Activated CD4-positive, CD25-positive, alpha-beta regulatory T cell treated with anti-CD3 and anti-CD28 coated beads, Interleukin-2, amount 50 U/mL, for 24 hours (primary cell): ENCODE data around the gene FSTL5.
"Not testable (repeated sequence)": the region's sequence is repeated elsewhere in the genome, so short reads cannot be mapped to it uniquely, and the experiment has no call there.

Experiments used
- ATAC-seq, 2 donors: fragments of 150-1000 bp; cut with Tn5 transposase; one replicate each; pipeline ENCODE4 v1.10.0; 2021; ENCODE audit warnings: mild to moderate bottlenecking in 1 of 2, moderate library complexity in 1 of 2

The FSTL5 gene

GRCh38 chr4:161828061-161828460 lies 335.7 kb downstream of the FSTL5 start:
- ATAC-seq, result no peak

- no peak for ATAC-seq
Measured at GRCh38 chr4:161827013-161827412, 336.8 kb downstream of the FSTL5 start.

- no peak for ATAC-seq
Measured at GRCh38 chr4:161823450-161823849, 340.4 kb downstream of the FSTL5 start.

- no peak for ATAC-seq
Measured at GRCh38 chr4:161822174-161822573, 341.6 kb downstream of the FSTL5 start.

GRCh38 chr4:161817914-161818313 lies 345.9 kb downstream of the FSTL5 start:
- ATAC-seq, result no peak

- ATAC-seq, result no peak
Measured at GRCh38 chr4:161816958-161817357, 346.8 kb downstream of the FSTL5 start.

GRCh38 chr4:161815841-161816240 lies 348.0 kb downstream of the FSTL5 start:
- ATAC-seq, result no peak

GRCh38 chr4:161813889-161814288 lies 349.9 kb downstream of the FSTL5 start:
- no peak for ATAC-seq

- ATAC-seq, result no peak
Measured at GRCh38 chr4:161813389-161813788, 350.4 kb downstream of the FSTL5 start.

- no peak for ATAC-seq
Measured at GRCh38 chr4:161803171-161803570, 360.6 kb downstream of the FSTL5 start.

GRCh38 chr4:161799710-161800109 lies 364.1 kb downstream of the FSTL5 start:
- ATAC-seq, result no peak

GRCh38 chr4:161792991-161793390 lies 370.8 kb downstream of the FSTL5 start:
- no peak for ATAC-seq

GRCh38 chr4:161791796-161792556 lies 371.8 kb downstream of the FSTL5 start:
- no peak for ATAC-seq

GRCh38 chr4:161767116-161767515 lies 396.7 kb downstream of the FSTL5 start:
- ATAC-seq, result no peak

GRCh38 chr4:161762796-161763195 lies 401.0 kb downstream of the FSTL5 start:
- no peak for ATAC-seq

- no peak for ATAC-seq
Measured at GRCh38 chr4:161760008-161760407, 403.8 kb downstream of the FSTL5 start.

- not testable (repeated sequence) for ATAC-seq
Measured at GRCh38 chr4:161758412-161758811, 405.4 kb downstream of the FSTL5 start.

- ATAC-seq, result no peak
Measured at GRCh38 chr4:161728929-161729328, 434.9 kb downstream of the FSTL5 start.

- no peak for ATAC-seq
Measured at GRCh38 chr4:161721947-161722346, 441.9 kb downstream of the FSTL5 start.

- no peak for ATAC-seq
Measured at GRCh38 chr4:161717084-161717483, 446.7 kb downstream of the FSTL5 start.

GRCh38 chr4:161714931-161715330 lies 448.9 kb downstream of the FSTL5 start:
- ATAC-seq, result no peak

GRCh38 chr4:161714022-161714751 lies 449.6 kb downstream of the FSTL5 start:
- ATAC-seq, result no peak

- no peak for ATAC-seq
Measured at GRCh38 chr4:161704653-161705052, 459.1 kb downstream of the FSTL5 start.

- no peak for ATAC-seq
Measured at GRCh38 chr4:161704040-161704439, 459.8 kb downstream of the FSTL5 start.
